Panc1 (cell line): ENCODE data around the gene DCUN1D3. TPM values are rescaled to one million over a fixed set of nuclear protein-coding genes. Genes with fewer than 3 reads are reported as not detected.

Source experiments
- ATAC-seq: fragments of 200-7000 bp; cut with Tn5 transposase; 2 replicates; pipeline ENCODE4 v1.9.1; 2020; ENCODE audit warnings: mild to moderate bottlenecking, moderate library complexity
- BruUV-seq: library from RNA; stranded (reverse); fragments of 400-500 nt; replicated peaks from 2 replicates; lab custom pipeline; 2021; lab: Mats Ljungman, UMichigan
- CTCF ChIA-PET: fragments of 300-600 bp; sonication (Branson Sonifier 250); formaldehyde crosslinking; loops from one replicate; lab custom pipeline; 2022; ENCODE audit warnings: antibody characterized with exemption; lab: Charles Lee
- POLR2A ChIA-PET: fragments of 300-600 bp; sonication (Branson Sonifier 250); formaldehyde crosslinking; loops from one replicate; lab custom pipeline; 2022; ENCODE audit warnings: antibody characterized with exemption; lab: Charles Lee
- DNase-seq: peaks from one replicate; pipeline ENCODE4 v3.0.0-alpha.2; 2010; ENCODE audit warnings: low read depth, low spot score
- H3K27ac ChIP-seq: 2 replicates; pipeline ENCODE4 v1.5.1; 2011; ENCODE audit warnings: mild to moderate bottlenecking, low read length, inconsistent platforms
- H3K27me3 ChIP-seq: fragments of 200-500 bp; sonication (Bioruptor generic); 2 replicates; pipeline ENCODE4 v1.6.0; 2014; ENCODE audit warnings: low read length, inconsistent platforms; ENCODE audit not compliant: control insufficient read depth, insufficient read depth
- H3K36me3 ChIP-seq: fragments of 200-500 bp; sonication (Bioruptor generic); 2 replicates; pipeline ENCODE4 v1.5.1; 2014; ENCODE audit warnings: inconsistent platforms, mild to moderate bottlenecking, low read length, moderate library complexity; ENCODE audit not compliant: control insufficient read depth, insufficient read depth
- H3K4me1 ChIP-seq: 2 replicates; pipeline ENCODE4 v1.5.1; 2011; ENCODE audit warnings: inconsistent platforms, mild to moderate bottlenecking, low read length, moderate library complexity; ENCODE audit not compliant: control insufficient read depth, insufficient read depth
- H3K4me3 ChIP-seq, 2 experiments: 2 replicates each; pipeline ENCODE4 v1.5.1; 2011 to 2012; ENCODE audit warnings: low read depth in 2 of 2, low read length in 2 of 2, mild to moderate bottlenecking in 2 of 2, inconsistent platforms in 1 of 2, moderate library complexity in 1 of 2
- H3K9me3 ChIP-seq: fragments of 200-500 bp; sonication (Bioruptor generic); 2 replicates; pipeline ENCODE4 v1.5.1; 2014; ENCODE audit warnings: low read depth, mild to moderate bottlenecking, inconsistent platforms, low read length, moderate library complexity; ENCODE audit not compliant: control insufficient read depth, insufficient read depth
- CTCF ChIP-seq: fragments of 450-650 bp; IDR thresholded peaks from 2 replicates; pipeline ENCODE4 v1.5.1; 2017; ENCODE audit warnings: mild to moderate bottlenecking
- POLR2AphosphoS5 ChIP-seq: IDR thresholded peaks from 2 replicates; pipeline ENCODE4 v1.6.1; 2012; ENCODE audit warnings: mild to moderate bottlenecking, low read depth, low read length, moderate library complexity
- SIN3A ChIP-seq: IDR thresholded peaks from 2 replicates; pipeline ENCODE4 v1.6.1; 2012; ENCODE audit warnings: low read depth, mild to moderate bottlenecking, low read length, moderate library complexity, borderline replicate concordance; ENCODE audit not compliant: insufficient read depth
- TCF7L2 ChIP-seq: IDR thresholded peaks from 2 replicates; pipeline ENCODE4 v1.6.1; 2011; ENCODE audit warnings: mild to moderate bottlenecking, low read depth, low read length, inconsistent platforms
- in situ Hi-C: cut with HindIII; loops from 2 replicates; pipeline ENCODE4 v1.10.0; 2016; ENCODE audit warnings: low sequenced_read_pairs, low pct_unique_long_range_greater_than_20kb
- intact Hi-C: fragments of 100-400 bp; cut with micrococcal nuclease; formaldehyde crosslinking; loops from one replicate; pipeline ENCODE4 v1.10.0; 2022; ENCODE audit not compliant: unreplicated experiment
- total RNA-seq: library from RNA; stranded (reverse); gene quantifications from one replicate; pipeline ENCODE4 v1.2.1, GENCODE V29; 2021; ENCODE audit not compliant: unreplicated experiment
- TF ChIP-seq, protein P1 (sequence below), 2 experiments: IDR thresholded peaks; 2 replicates each; pipeline ENCODE4 v1.6.1; 2011 to 2012; ENCODE audit warnings: low read depth in 2 of 2, control low read depth in 1 of 2, low read length in 1 of 2, mild to moderate bottlenecking in 1 of 2, moderate library complexity in 1 of 2; ENCODE audit not compliant: insufficient read depth in 1 of 2

DCUN1D3 gene
- total RNA-seq, 1 experiment from 2014 or later, result 23.5 TPM

- intact Hi-C loops (no loop called here), in situ Hi-C loops (no loop called here)
- no peak for DNase-seq
- TF ChIP-seq, protein P1, sequence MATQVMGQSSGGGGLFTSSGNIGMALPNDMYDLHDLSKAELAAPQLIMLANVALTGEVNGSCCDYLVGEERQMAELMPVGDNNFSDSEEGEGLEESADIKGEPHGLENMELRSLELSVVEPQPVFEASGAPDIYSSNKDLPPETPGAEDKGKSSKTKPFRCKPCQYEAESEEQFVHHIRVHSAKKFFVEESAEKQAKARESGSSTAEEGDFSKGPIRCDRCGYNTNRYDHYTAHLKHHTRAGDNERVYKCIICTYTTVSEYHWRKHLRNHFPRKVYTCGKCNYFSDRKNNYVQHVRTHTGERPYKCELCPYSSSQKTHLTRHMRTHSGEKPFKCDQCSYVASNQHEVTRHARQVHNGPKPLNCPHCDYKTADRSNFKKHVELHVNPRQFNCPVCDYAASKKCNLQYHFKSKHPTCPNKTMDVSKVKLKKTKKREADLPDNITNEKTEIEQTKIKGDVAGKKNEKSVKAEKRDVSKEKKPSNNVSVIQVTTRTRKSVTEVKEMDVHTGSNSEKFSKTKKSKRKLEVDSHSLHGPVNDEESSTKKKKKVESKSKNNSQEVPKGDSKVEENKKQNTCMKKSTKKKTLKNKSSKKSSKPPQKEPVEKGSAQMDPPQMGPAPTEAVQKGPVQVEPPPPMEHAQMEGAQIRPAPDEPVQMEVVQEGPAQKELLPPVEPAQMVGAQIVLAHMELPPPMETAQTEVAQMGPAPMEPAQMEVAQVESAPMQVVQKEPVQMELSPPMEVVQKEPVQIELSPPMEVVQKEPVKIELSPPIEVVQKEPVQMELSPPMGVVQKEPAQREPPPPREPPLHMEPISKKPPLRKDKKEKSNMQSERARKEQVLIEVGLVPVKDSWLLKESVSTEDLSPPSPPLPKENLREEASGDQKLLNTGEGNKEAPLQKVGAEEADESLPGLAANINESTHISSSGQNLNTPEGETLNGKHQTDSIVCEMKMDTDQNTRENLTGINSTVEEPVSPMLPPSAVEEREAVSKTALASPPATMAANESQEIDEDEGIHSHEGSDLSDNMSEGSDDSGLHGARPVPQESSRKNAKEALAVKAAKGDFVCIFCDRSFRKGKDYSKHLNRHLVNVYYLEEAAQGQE (IDR thresholded peaks at IDR 0.05; ENCODE audit: insufficient read depth in 1 of 2, low read depth in 2 of 2, low read length in 1 of 2), result no peak
- no peak for TF ChIP-seq TCF7L2
- no peak for TF ChIP-seq SIN3A
- no peak for TF ChIP-seq CTCF
- TF ChIP-seq POLR2AphosphoS5, result no peak
- ChIA-PET POLR2A (no interaction called here), CTCF (no interaction called here)
- Histone ChIP-seq H3K4me3 (no peak overlapping the region), H3K4me1 (peaks cover 23% of the 10 kb centered on the region), H3K27ac (peak overlapping the region; percentile 36; the same call in 1 of the 2 replicates), H3K36me3 (no peaks in the 10 kb centered on the region), H3K27me3 (no peaks in the 10 kb centered on the region), H3K9me3 (no peaks in the 10 kb centered on the region)
- ATAC-seq, result peak; percentile 79
- BruUV-seq, result no TSS peak
These were observed 33.9 kb downstream of the DCUN1D3 start for GRCh38 chr16:20866145-20866772.

GRCh38 chr16:20865420-20866131 lies 34.6 kb downstream of the DCUN1D3 start:
- in situ Hi-C loops, result no loop called here
- peaks cover 23% of the 10 kb centered on the region for H3K4me1 ChIP-seq
- no peak for ATAC-seq

More at GRCh38 chr16:20865420-20866131, 34.6 kb downstream of the DCUN1D3 start:
- H3K27me3 ChIP-seq, result no peaks in the 10 kb centered on the region
- H3K27ac ChIP-seq, result peak overlapping the region; percentile 36; the same call in 1 of the 2 replicates
- POLR2A ChIA-PET, result no interaction called here
- H3K9me3 ChIP-seq, result no peaks in the 10 kb centered on the region
- BruUV-seq, result no TSS peak
- TF ChIP-seq, protein P1 (IDR thresholded peaks at IDR 0.05; ENCODE audit: insufficient read depth in 1 of 2, low read depth in 2 of 2, low read length in 1 of 2), result no peak
- TF ChIP-seq POLR2AphosphoS5 (no peak), SIN3A (no peak), TCF7L2 (no peak), CTCF (no peak)
- intact Hi-C loops, result no loop called here
- no peak overlapping the region for H3K4me3 ChIP-seq
- DNase-seq, result no peak
- no peaks in the 10 kb centered on the region for H3K36me3 ChIP-seq
- CTCF ChIA-PET, result no interaction called here
